Activated CD8-positive, alpha-beta T cell treated with anti-CD3 and anti-CD28 coated beads, Interleukin-2, amount 10 ng/mL, durations not matched to agents 7 days and 5 days (primary cell): ENCODE results near the gene PTGR1. TPM values are rescaled to one million over a fixed set of nuclear protein-coding genes. Genes with fewer than 3 reads are reported as not detected.
A peak's percentile ranks its signal among the peaks of the same experiment; 100 is the strongest.

ENCODE experiments used
- ATAC-seq: fragments of 150-1000 bp; cut with Tn5 transposase; one replicate; pipeline ENCODE4 v1.10.0; 2021; ENCODE audit warnings: moderate library complexity
- CTCF ChIA-PET: fragments of 350-600 bp; sonication (Branson Sonifier 250); formaldehyde crosslinking; loops from one replicate; lab custom pipeline; 2021; ENCODE audit warnings: antibody characterized with exemption; lab: Charles Lee
- POLR2A ChIA-PET: fragments of 350-600 bp; sonication (Branson Sonifier 250); formaldehyde crosslinking; loops from one replicate; lab custom pipeline; 2021; ENCODE audit warnings: antibody characterized with exemption; lab: Charles Lee
- DNase-seq: peaks from one replicate; pipeline ENCODE4 v3.0.0-alpha.2; 2020
- H3K27ac Mint-ChIP-seq: one replicate; pipeline ENCODE4 v1.8.0; 2021; ENCODE audit warnings: mild to moderate bottlenecking, mixed read lengths
- H3K27me3 Mint-ChIP-seq: one replicate; pipeline ENCODE4 v1.8.0; 2021; ENCODE audit warnings: low read depth, mixed read lengths
- H3K36me3 Mint-ChIP-seq: one replicate; pipeline ENCODE4 v1.8.0; 2021; ENCODE audit warnings: low read depth, mixed read lengths
- H3K4me1 Mint-ChIP-seq: one replicate; pipeline ENCODE4 v1.8.0; 2021; ENCODE audit warnings: low read depth, mixed read lengths
- H3K4me3 Mint-ChIP-seq: one replicate; pipeline ENCODE4 v1.8.0; 2021; ENCODE audit warnings: mild to moderate bottlenecking, mixed read lengths
- H3K9me3 Mint-ChIP-seq: one replicate; pipeline ENCODE4 v1.8.0; 2022; ENCODE audit warnings: mixed read lengths; ENCODE audit not compliant: insufficient read depth
- total RNA-seq, 2 experiments: library from RNA; stranded (reverse); gene quantifications; one replicate each; pipeline ENCODE4 v1.2.3, GENCODE V29; 2021

PTGR1 gene
- total RNA-seq, 2 experiments from 2014 or later = not detected

DNA sequence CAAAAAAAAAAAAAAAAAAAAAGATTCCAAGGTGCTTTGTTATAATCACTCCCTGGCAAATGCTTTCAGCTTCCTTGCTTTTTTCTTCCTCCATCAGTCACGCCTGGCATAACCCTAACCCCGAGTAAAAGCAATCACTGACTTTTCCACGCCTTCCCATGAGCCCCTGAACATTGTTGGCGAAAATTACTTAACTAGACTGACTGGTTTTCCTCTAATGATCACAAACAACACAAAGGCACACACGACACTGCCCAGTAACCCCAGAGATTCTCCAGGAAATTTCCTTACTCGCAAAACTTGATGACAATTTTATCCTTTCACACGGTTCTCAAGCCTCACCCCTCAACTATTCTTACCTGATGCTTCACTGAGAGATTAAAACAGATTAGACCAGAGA, 11.4 kb upstream of the PTGR1 start:
- H3K27ac Mint-ChIP-seq = no peak overlapping the region
- ATAC-seq (no peak), DNase-seq (no peak)
- H3K4me3 Mint-ChIP-seq = no peak overlapping the region
- peaks cover 14% of the 10 kb centered on the region for H3K27me3 Mint-ChIP-seq
- no peaks in the 10 kb centered on the region for H3K4me1 Mint-ChIP-seq
- ChIA-PET CTCF (no interaction called here), POLR2A (no interaction called here)
- H3K36me3 Mint-ChIP-seq = no peaks in the 10 kb centered on the region
- no peaks in the 10 kb centered on the region for H3K9me3 Mint-ChIP-seq

DNA sequence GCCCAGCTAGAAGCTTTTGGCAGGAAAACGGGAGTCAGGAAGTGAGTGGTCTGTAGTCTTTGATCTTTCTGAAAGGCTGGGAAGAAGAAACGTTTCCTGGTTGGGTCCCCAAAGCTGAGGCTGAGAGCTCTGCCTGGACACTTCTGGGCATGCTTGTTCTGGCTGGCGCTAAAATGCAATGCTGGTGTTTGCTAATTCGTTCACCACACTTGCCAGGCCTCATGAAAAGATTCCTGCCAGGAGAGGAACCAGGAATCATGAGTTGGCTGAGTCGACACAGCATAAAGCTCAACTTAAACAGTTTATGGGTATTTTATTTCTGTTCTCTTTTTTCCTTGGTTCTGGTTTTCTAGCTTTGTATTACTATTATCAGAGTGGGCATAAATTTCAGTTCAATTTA, 10.7 kb upstream of the PTGR1 start:
- Mint-ChIP-seq H3K36me3 (no peaks in the 10 kb centered on the region), H3K4me1 (no peaks in the 10 kb centered on the region), H3K27ac (no peak overlapping the region), H3K9me3 (no peaks in the 10 kb centered on the region), H3K27me3 (peaks cover 18% of the 10 kb centered on the region), H3K4me3 (no peak overlapping the region)
- ChIA-PET POLR2A (interaction anchor here (0.6 kb wide), 1 partner anchor 249 kb away, joined by 4 read pairs; no protein-coding TSS in a partner anchor), CTCF (interaction anchor here (0.7 kb wide), 1 partner anchor 12 kb away, joined by 3 read pairs; no protein-coding TSS in a partner anchor)
- ATAC-seq = no peak
- no peak for DNase-seq

DNA sequence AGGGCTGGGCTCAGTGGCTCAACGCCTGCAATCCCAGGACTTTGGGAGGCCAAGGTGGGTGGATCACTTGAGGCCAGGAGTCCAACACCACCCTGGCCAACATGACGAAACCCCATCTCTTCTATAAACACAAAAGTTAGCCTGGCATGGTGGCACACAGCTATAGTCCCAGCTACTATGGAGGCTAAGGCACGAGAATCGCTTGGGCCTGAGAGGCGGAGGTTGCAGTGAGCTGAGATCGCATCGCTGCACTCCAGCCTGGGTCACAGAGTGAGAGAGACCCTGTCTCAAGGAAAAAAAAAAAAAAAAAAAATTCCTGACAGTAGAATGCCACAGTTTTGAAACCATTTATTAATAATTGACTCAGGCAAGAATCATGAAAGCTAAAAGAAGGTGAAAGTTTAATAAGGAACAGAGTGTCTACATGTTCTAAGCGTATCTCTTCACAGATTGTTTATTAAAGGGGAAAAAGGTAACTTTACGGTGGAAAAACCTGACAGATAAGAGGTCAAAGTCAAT, 5.7 kb upstream of the PTGR1 start:
- Mint-ChIP-seq H3K4me1 (peaks cover under 1% of the 10 kb centered on the region), H3K27ac (no peak overlapping the region), H3K36me3 (no peaks in the 10 kb centered on the region), H3K9me3 (no peaks in the 10 kb centered on the region), H3K4me3 (no peak overlapping the region), H3K27me3 (peaks cover 26% of the 10 kb centered on the region)
- POLR2A ChIA-PET = no interaction called here
- CTCF ChIA-PET = no interaction called here
- no peak for ATAC-seq
- DNase-seq = no peak

DNA sequence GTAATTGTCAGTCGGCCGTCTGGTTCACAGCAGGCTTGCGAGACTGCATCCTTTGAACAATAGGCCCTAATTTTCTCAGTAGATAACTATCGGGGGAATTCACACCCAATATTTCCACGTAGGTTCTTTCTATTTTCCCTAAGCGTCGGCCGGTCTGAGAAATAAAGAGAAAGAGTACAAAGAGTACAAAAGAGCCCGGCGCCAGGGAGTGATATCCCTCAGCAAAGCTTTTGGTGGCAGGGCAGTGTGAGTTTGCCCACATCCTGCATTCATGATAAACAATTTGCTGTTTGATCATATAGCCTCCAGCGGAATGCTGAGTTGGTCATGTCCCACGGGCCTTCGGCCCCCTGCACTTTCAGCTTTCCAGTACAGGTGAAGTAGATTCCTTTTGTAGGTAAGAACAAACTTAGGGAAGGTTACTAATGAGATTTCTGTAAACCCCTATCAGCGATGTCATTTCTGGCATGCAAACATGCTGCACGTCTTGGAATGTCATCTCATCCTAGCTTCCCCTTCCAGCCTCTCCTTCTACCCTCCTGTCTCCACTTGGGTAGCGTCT, 4.7 kb upstream of the PTGR1 start:
- Mint-ChIP-seq H3K27ac (no peak overlapping the region), H3K4me3 (no peak overlapping the region), H3K36me3 (no peaks in the 10 kb centered on the region), H3K4me1 (peaks cover 9% of the 10 kb centered on the region), H3K27me3 (peaks cover 32% of the 10 kb centered on the region), H3K9me3 (no peaks in the 10 kb centered on the region)
- ChIA-PET CTCF (no interaction called here), POLR2A (no interaction called here)
- DNase-seq = no peak
- ATAC-seq = no peak

DNA sequence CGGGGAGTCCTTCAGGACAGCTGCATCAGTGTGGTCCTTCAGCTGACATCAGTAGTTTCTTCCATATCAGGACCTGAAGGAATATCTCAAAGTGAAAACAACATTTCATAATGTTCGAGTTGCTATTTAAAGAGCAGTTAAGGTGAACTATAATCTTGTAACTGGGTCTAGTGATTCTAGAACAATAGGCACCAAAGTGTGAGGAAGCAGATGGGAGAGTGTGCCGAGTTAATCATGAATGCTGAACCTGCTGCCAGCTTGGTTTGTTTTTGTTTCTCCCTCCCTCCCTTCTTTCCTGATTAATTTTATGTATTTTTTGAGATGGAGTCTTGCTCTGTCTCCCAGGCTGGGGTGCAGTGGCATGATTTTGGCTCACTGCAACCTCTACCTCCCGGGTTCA, 3.6 kb upstream of the PTGR1 start:
- Mint-ChIP-seq H3K4me3 (no peak overlapping the region), H3K36me3 (no peaks in the 10 kb centered on the region), H3K9me3 (no peaks in the 10 kb centered on the region), H3K4me1 (peaks cover 17% of the 10 kb centered on the region), H3K27ac (no peak overlapping the region), H3K27me3 (peaks cover 36% of the 10 kb centered on the region)
- CTCF ChIA-PET = no interaction called here
- POLR2A ChIA-PET = no interaction called here
- DNase-seq = no peak
- no peak for ATAC-seq

DNA sequence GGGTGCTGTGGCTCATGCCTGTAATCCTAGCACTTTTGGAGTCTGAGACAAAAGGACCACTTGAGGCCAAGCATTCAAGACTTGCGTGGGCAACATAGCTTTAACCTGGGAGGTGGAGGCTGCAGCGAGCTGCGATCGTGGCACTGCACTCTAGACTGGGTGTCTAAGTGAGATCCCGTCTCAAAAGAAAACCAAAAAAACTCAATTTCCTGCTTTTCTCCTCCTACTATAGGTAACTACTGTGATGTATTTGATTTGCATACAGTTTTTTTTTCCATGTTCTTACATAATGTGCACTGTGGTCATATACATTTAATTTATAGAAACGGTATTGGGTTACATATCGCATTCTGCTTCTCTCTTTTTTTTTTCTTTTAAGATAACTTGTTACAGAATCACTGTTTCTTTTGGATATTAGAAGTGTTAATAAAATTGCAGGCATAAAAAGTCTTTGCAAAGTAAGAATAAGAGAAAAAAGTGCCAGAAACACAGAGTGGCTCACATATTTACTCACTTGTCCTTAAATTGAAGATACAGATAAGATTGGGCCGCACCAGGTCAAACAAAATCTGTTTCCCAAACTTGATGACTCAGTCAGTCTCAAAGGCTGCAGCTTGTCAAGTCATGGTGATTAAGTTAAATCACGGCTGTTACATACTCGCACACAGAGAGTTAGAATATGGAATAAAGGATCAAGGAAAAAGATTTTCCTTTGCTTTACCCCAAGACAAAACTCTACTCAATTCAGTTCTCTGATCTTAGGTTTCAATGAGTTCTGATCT, 2.0 kb upstream of the PTGR1 start:
- no peak overlapping the region for H3K27ac Mint-ChIP-seq
- POLR2A ChIA-PET = no interaction called here
- H3K4me3 Mint-ChIP-seq = no peak overlapping the region
- DNase-seq = no peak
- H3K27me3 Mint-ChIP-seq = peaks cover 44% of the 10 kb centered on the region
- CTCF ChIA-PET = no interaction called here
- H3K36me3 Mint-ChIP-seq = no peaks in the 10 kb centered on the region
- ATAC-seq = no peak
- peaks cover 22% of the 10 kb centered on the region for H3K4me1 Mint-ChIP-seq
- H3K9me3 Mint-ChIP-seq = no peaks in the 10 kb centered on the region

DNA sequence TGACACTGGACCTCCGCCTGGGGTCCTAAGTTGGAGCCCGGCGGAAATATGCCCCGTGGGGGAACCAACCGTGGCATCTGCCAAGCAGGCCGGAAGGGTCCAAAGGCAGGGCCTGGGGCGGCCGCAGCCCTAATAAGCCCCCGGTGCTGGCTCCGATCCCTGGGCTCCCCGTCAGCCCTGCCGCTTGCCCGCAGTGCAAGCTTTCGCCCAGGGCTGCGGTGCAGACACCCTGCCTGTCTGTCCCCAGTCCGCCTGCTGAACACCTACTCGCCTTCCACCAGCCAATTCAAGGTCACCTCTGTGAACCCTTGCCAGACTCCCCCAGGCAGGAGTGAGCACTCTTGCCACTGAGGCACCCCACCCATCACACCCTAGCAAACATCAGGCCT, 502 bp upstream of the PTGR1 start:
- CTCF ChIA-PET = interaction anchor here (1.2 kb wide), 1 partner anchor 21 kb away, joined by 3 read pairs; no protein-coding TSS in a partner anchor

DNA sequence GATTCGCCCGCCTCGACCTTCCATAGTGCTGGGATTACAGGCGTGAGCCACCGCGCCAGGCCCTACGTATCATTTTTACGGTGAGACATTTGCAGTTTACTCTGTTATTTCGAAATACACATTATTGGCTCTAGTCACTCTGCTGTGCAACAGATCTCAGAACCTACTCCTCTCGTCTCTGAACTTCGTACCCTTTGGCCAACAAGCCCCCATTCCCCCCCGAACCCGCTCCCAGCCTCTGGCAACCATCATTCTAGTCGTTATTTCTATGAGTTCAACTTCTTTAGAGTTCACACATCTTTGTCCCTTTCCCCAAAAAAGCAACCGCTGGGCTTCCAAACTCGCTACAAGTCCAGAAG, 735 bp downstream of the PTGR1 start:
- Mint-ChIP-seq H3K27ac (no peak overlapping the region), H3K4me3 (peak overlapping the region; percentile 74), H3K36me3 (no peaks in the 10 kb centered on the region), H3K9me3 (no peaks in the 10 kb centered on the region), H3K4me1 (peaks cover 22% of the 10 kb centered on the region), H3K27me3 (peaks cover 39% of the 10 kb centered on the region)
- CTCF ChIA-PET = interaction anchor here (0.6 to 3.3 kb wide), 19 partner anchors 10 to 1221 kb away, joined by 3 to 28 read pairs (median 3); partner anchors contain the start of gene DNAJC25
- POLR2A ChIA-PET = no interaction called here
- ATAC-seq = peak; percentile 12
- no peak for DNase-seq

More for the DNA sequence above, 502 bp upstream of the PTGR1 start:
- Mint-ChIP-seq H3K36me3 (no peaks in the 10 kb centered on the region), H3K9me3 (no peaks in the 10 kb centered on the region), H3K27ac (no peak overlapping the region), H3K27me3 (peaks cover 39% of the 10 kb centered on the region), H3K4me1 (peaks cover 22% of the 10 kb centered on the region), H3K4me3 (peak overlapping the region; percentile 74)
- ATAC-seq (no peak), DNase-seq (no peak)
- POLR2A ChIA-PET = no interaction called here

DNA sequence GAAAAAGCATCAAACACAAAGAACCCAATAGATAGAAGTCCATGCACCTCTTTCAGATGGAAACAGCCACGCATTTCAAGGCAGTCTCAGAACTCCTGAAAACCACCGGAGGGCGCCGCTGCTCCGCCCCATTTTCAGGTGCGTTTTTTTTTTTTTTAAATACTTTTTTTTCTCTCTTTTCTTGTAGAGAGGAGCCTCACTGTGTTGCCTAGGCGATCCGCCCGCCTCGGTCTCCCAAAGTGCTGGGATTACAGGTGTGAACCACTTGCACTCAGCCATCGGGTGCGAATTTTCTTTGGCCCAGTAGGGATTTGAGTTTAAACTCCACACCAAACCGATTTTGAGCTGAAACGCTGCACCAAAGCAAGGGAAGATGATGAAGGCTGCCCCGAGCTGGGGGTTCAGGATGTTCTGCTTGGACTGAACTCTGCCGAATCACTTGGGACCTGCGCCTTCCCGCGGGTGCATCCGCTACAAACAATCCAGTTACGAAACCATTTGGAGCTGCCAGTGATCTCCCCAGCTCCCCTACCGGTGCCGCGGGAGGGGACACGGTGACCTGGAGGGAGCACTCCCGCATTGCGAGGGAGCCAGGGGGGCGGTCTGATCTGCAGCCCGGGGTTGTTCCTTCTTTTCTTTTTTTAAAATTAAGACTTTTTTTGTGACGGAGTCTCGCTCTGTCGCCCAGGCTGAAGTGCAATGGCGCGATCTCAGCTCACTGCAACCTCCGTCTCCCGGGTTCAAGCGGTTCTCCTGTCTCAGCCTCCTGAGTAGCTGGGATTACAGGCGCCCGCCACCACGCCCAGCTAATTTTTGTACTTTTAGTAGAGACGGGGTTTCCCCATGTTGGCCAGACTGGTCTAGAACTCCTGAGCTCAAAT, 1.4 kb downstream of the PTGR1 start:
- ChIA-PET POLR2A (interaction anchor here (0.5 to 1.0 kb wide), 2 partner anchors 9 to 888 kb away, joined by 3 to 5 read pairs; partner anchors contain the start of gene KIAA1958), CTCF (interaction anchor here (0.5 to 3.3 kb wide), 22 partner anchors 11 to 1222 kb away, joined by 3 to 28 read pairs (median 3); partner anchors contain the start of gene DNAJC25)
- DNase-seq (peak; percentile 68), ATAC-seq (peak; percentile 68)
- Mint-ChIP-seq H3K4me1 (peaks cover 22% of the 10 kb centered on the region), H3K4me3 (peak overlapping the region; percentile 74), H3K36me3 (no peaks in the 10 kb centered on the region), H3K9me3 (no peaks in the 10 kb centered on the region), H3K27ac (no peak overlapping the region), H3K27me3 (peaks cover 39% of the 10 kb centered on the region)

DNA sequence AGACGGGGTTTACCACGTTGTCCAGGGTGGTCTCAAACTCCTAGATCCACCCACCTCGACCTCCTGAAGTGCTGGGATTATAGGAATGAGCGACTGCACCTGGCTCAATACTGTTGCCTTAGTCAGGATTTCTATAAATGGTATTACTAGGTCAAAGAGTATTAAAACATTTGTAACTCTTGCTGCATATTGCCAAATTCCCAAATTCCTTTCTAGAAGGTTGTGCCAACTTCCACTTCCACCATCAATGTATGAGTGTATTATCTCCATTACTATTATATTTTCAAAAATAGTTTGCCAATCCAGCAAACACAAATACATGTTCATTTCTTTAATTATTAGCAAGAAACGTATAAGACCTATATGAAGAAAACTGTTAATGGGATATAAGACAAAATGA, 10.6 kb downstream of the PTGR1 start:
- H3K9me3 Mint-ChIP-seq = no peaks in the 10 kb centered on the region
- CTCF ChIA-PET = no interaction called here
- POLR2A ChIA-PET = interaction anchor here (0.6 kb wide), 1 partner anchor 9 kb away, joined by 5 read pairs; no protein-coding TSS in a partner anchor
- H3K27me3 Mint-ChIP-seq = peaks cover 12% of the 10 kb centered on the region
- H3K36me3 Mint-ChIP-seq = no peaks in the 10 kb centered on the region
- no peak for ATAC-seq
- no peak for DNase-seq
- H3K4me3 Mint-ChIP-seq = no peak overlapping the region
- no peak overlapping the region for H3K27ac Mint-ChIP-seq
- no peaks in the 10 kb centered on the region for H3K4me1 Mint-ChIP-seq

DNA sequence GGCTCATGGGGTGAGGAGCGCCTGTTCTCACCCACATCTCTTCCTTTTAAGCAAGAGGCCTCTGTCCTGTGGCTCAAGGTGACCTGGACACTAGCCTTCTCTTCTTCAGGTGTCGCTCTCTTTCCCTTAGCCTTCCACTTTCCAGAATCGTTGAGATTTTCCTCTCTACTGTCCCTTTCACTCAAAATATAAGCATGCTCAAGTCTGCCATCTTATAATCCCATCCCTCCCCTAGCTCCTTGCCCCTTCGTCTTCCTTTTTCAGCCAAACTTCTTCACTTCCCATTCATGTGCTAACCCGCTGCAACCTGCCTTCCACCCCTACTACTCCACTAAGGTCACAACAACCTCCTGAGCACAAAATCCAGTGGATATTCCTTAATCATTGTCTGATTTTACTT, 13.1 kb downstream of the PTGR1 start:
- Mint-ChIP-seq H3K27me3 (peaks cover 10% of the 10 kb centered on the region), H3K27ac (no peak overlapping the region), H3K4me3 (no peak overlapping the region), H3K9me3 (no peaks in the 10 kb centered on the region), H3K4me1 (no peaks in the 10 kb centered on the region), H3K36me3 (no peaks in the 10 kb centered on the region)
- ATAC-seq (no peak), DNase-seq (no peak)
- CTCF ChIA-PET = interaction anchor here (0.5 kb wide), 1 partner anchor 35 kb away, joined by 3 read pairs; no protein-coding TSS in a partner anchor
- POLR2A ChIA-PET = no interaction called here
